ENCODE results near the gene EEF2.
"Not testable (repeated sequence)": the region's sequence is repeated elsewhere in the genome, so short reads cannot be mapped to it uniquely, and the experiment has no call there.

DNA sequence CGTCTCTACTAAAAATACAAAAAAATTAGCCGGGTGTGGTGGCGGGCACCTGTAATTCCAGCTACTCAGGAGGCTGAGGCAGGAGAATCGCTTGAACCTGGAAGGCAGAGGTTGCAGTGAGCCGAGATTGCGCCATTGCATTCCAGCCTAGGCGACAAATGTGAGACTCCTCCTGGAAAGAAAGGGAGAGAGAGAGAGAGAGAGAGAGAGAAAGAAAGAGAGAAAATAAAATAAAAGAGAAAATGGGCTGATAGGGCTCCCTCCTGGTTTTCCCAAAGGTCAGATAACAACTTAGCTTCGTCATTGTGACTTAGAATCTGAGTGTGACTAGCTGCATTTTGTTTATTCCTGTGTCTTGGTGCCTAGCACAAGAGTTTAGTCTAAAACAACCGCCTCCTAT is 20.2 kb upstream of the EEF2 start:
- not testable (repeated sequence) for TF ChIP-seq MAX (IDR thresholded peaks at IDR 0.05; ENCODE audit: insufficient read depth, insufficient read length); POLR2A (IDR thresholded peaks at IDR 0.05; ENCODE audit: low read depth, low read length); POLR2AphosphoS5 (IDR thresholded peaks at IDR 0.05; ENCODE audit: insufficient read depth, low read depth, low read length); EZH2 (IDR thresholded peaks at IDR 0.05; ENCODE audit: borderline replicate concordance, low read depth, low read length, severe bottlenecking); MYC (IDR thresholded peaks at IDR 0.05; ENCODE audit: low read depth, low read length)
- TF ChIP-seq, protein P1, sequence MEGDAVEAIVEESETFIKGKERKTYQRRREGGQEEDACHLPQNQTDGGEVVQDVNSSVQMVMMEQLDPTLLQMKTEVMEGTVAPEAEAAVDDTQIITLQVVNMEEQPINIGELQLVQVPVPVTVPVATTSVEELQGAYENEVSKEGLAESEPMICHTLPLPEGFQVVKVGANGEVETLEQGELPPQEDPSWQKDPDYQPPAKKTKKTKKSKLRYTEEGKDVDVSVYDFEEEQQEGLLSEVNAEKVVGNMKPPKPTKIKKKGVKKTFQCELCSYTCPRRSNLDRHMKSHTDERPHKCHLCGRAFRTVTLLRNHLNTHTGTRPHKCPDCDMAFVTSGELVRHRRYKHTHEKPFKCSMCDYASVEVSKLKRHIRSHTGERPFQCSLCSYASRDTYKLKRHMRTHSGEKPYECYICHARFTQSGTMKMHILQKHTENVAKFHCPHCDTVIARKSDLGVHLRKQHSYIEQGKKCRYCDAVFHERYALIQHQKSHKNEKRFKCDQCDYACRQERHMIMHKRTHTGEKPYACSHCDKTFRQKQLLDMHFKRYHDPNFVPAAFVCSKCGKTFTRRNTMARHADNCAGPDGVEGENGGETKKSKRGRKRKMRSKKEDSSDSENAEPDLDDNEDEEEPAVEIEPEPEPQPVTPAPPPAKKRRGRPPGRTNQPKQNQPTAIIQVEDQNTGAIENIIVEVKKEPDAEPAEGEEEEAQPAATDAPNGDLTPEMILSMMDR (IDR thresholded peaks at IDR 0.05; ENCODE audit: extremely low read depth in 1 of 2, insufficient read depth in 1 of 2, low read depth in 1 of 2, low read length in 2 of 2), result not testable (repeated sequence)
